ENCODE measurements around the gene GPR137B.

Gene GPR137B

DNA sequence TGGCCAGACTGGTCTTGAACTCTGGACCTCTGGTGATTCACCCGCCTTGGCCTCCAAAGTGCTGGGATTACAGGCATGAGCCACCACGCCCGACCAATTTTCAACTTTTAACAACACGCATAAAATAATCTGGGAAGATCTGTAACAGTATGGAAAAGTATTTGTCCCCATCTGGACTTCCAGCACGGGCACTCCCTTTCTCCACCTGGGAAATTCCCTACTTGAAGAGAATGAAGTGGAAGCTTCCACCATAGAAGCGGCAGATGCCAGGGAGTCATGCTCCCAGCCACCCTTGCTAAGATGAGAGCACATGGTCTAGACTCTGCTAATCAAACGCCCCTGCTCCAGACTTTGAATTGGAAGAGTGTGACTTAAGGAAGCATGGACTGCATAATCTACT lies 9.0 kb upstream of the GPR137B start:
- no peaks in the 10 kb centered on the region for H3K9me3 ChIP-seq (ENCODE audit: control insufficient read depth, insufficient read depth, low read depth, low read length)
- no peak overlapping the region for H3K27ac ChIP-seq (ENCODE audit: low read depth, low read length)
- H3K27me3 ChIP-seq (ENCODE audit: control insufficient read depth, insufficient read depth, low read length) = peaks cover 15% of the 10 kb centered on the region
- H3K4me1 ChIP-seq (ENCODE audit: control insufficient read depth, insufficient read depth, low read length) = peaks cover 12% of the 10 kb centered on the region
- H3K9ac ChIP-seq (ENCODE audit: low read length) = no peak overlapping the region
- H3K36me3 ChIP-seq (ENCODE audit: control insufficient read depth, insufficient read depth, low read length) = no peaks in the 10 kb centered on the region
- H3K4me3 ChIP-seq (ENCODE audit: low read depth, low read length) = no peak overlapping the region

DNA sequence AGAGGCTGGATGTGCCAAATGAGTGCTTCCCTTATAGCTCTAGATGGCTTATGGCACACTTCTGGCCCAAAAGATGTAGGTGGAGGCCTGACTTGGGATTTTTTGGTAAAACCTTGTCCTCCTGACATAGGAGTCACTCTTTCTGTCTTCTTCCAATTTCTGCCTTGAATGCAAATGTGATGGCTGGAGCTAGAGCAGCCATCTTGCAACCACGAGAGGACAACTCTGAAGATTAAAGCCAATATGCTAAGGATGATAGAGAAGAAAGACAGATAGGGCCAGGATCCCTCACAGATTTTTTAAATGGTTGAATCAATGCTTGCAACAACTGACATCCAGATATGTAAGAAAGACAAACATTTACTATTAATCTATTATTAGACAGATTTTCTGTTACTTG lies 8.5 kb upstream of the GPR137B start:
- no peak overlapping the region for H3K9ac ChIP-seq (ENCODE audit: low read length)
- H3K4me3 ChIP-seq (ENCODE audit: low read depth, low read length) = no peak overlapping the region
- no peak overlapping the region for H3K27ac ChIP-seq (ENCODE audit: low read depth, low read length)
- H3K36me3 ChIP-seq (ENCODE audit: control insufficient read depth, insufficient read depth, low read length) = no peaks in the 10 kb centered on the region
- H3K27me3 ChIP-seq (ENCODE audit: control insufficient read depth, insufficient read depth, low read length) = peaks cover 20% of the 10 kb centered on the region
- H3K9me3 ChIP-seq (ENCODE audit: control insufficient read depth, insufficient read depth, low read depth, low read length) = no peaks in the 10 kb centered on the region
- H3K4me1 ChIP-seq (ENCODE audit: control insufficient read depth, insufficient read depth, low read length) = peaks cover 10% of the 10 kb centered on the region

DNA sequence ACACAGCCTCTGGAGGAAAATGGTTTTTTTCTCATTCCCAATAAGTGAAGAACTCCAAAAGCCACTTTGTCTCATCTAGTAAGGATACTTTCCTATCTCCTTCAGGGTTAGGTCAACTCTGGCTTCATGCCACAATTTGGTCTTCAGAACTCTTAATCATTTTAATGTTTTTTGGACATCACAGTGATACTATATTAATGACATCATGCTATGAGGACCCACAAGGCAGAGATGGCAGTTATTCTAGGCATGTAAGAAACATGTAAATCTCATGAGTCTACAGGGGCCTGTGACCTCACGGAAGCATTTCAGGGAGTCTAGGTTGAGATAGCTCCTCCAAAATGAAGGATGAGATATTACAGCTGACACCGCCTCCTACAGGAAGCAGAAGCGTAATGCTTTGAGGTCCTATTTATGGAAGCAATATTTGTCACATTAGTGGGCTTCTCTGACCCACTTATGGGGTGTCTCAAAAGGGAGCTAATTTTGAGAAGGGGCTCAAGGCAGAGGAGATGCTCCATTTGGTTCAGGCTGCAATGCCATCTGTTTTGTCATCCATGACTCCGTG lies 5.0 kb upstream of the GPR137B start:
- Histone ChIP-seq H3K36me3 (ENCODE audit: control insufficient read depth, insufficient read depth, low read length) (no peaks in the 10 kb centered on the region), H3K9me3 (ENCODE audit: control insufficient read depth, insufficient read depth, low read depth, low read length) (no peaks in the 10 kb centered on the region), H3K4me3 (ENCODE audit: low read depth, low read length) (no peak overlapping the region), H3K9ac (ENCODE audit: low read length) (no peak overlapping the region), H3K27ac (ENCODE audit: low read depth, low read length) (no peak overlapping the region), H3K4me1 (ENCODE audit: control insufficient read depth, insufficient read depth, low read length) (peaks cover 7% of the 10 kb centered on the region; the same call in 1 of the 2 replicates), H3K27me3 (ENCODE audit: control insufficient read depth, insufficient read depth, low read length) (peaks cover 51% of the 10 kb centered on the region)

DNA sequence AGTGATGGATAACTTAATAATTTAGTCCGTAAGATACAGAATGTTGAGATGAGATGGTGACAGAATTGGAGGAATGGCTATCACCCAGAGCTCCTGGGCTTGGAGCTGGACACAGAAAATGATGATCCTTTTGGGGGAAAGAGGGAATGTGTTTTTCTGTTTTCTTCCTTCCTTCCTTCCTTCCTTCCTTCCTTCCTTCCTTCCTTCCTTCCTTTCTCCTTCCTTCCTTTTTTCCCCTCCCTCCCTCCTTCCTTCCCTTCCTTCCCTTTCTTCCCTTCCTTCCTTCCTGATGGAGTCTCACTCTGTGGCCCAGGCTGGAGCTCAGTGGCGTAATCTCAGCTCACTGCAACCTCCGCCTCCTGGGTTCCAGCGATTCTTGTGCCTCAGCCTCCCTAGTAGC lies 2.8 kb upstream of the GPR137B start:
- H3K27me3 ChIP-seq (ENCODE audit: control insufficient read depth, insufficient read depth, low read length) = peaks cover 72% of the 10 kb centered on the region

DNA sequence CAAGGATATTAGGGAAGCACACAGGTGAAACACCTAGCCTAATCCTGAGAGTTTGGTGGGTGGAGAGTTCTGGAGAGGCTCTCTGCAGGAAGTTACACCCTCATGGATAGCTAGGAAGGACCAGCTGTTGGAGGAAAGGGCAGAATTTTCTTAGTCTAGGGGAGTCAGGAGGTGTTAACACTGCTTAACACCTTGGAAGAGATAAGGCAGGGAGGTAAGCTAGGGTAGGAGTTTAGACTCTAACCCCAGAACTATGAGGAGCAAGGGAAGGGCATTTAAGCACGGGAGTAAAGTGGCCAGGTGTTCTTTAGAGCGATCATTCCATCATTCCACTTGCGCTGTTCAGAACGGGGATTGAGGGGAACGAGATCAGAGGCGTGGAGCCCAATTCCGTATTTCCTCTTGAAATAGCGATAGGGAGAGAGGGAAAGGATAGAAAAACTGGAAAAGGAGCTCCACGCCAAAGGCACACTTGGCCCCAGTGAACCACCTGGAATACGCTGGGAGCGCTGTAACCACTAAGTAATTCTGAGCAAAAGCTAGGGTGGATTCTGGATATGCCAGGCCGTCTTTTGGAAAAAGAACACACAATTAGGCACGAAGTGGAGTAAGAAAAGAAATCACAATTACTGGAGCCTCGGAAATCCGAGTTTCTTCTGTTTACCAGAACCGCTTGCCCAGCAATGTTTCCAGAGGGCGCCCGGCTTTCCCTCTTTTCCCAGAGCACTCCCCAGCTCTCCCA lies 1.5 kb upstream of the GPR137B start:
- no peaks in the 10 kb centered on the region for H3K9me3 ChIP-seq (ENCODE audit: control insufficient read depth, insufficient read depth, low read depth, low read length)
- peaks cover 20% of the 10 kb centered on the region for H3K4me1 ChIP-seq (ENCODE audit: control insufficient read depth, insufficient read depth, low read length)
- H3K36me3 ChIP-seq (ENCODE audit: control insufficient read depth, insufficient read depth, low read length) = no peaks in the 10 kb centered on the region
- H3K9ac ChIP-seq (ENCODE audit: low read length) = no peak overlapping the region
- H3K27me3 ChIP-seq (ENCODE audit: control insufficient read depth, insufficient read depth, low read length) = peaks cover 67% of the 10 kb centered on the region
- H3K27ac ChIP-seq (ENCODE audit: low read depth, low read length) = no peak overlapping the region
- peak overlapping the region; percentile 71 for H3K4me3 ChIP-seq (ENCODE audit: low read depth, low read length)

More for the DNA sequence above, 2.8 kb upstream of the GPR137B start:
- Histone ChIP-seq H3K9me3 (ENCODE audit: control insufficient read depth, insufficient read depth, low read depth, low read length) (no peaks in the 10 kb centered on the region), H3K4me3 (ENCODE audit: low read depth, low read length) (no peak overlapping the region), H3K27ac (ENCODE audit: low read depth, low read length) (no peak overlapping the region), H3K4me1 (ENCODE audit: control insufficient read depth, insufficient read depth, low read length) (peaks cover 15% of the 10 kb centered on the region), H3K36me3 (ENCODE audit: control insufficient read depth, insufficient read depth, low read length) (no peaks in the 10 kb centered on the region), H3K9ac (ENCODE audit: low read length) (no peak overlapping the region)

DNA sequence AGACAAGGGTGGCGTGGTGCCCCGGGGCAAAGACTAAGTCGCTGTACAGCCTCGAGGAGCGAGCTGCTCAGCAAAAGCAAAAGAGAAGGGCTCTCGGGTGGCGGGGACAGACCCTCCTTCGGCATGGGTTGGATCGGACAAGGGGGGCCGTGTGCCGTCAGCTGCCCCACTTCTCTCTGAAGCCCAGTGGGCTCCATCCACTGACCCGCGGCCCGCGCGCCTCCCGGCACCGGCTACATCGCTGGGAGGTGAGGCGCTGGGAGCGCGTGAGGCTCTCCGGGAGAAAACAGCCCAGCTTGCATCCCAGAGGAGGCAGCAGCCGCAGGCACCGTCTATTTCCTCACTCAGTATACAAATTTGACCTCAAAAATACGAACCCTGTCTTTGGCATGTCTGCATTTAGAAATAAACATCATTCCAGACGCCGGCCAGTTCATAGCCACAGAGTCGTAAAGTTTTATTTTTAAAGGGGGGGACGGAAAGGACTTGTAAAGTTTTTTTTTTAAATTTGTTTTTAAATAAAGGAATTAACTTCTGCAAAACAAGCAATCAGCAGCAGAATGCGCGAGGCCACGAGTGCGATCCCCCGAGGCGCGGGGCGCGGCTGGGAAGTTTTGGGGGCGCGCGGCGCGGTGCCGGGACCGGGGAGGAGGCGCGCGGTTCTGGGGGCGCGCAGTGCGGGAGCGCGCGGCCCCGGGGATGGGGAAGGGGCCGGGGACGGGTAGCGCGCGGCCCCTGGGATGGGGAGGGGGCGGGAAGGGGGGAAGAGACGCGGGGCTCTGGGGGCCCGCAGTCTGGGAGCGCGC lies 689 bp upstream of the GPR137B start:
- H3K36me3 ChIP-seq (ENCODE audit: control insufficient read depth, insufficient read depth, low read length) = no peaks in the 10 kb centered on the region
- no peaks in the 10 kb centered on the region for H3K9me3 ChIP-seq (ENCODE audit: control insufficient read depth, insufficient read depth, low read depth, low read length)
- peaks cover 20% of the 10 kb centered on the region for H3K4me1 ChIP-seq (ENCODE audit: control insufficient read depth, insufficient read depth, low read length)
- H3K27me3 ChIP-seq (ENCODE audit: control insufficient read depth, insufficient read depth, low read length) = peaks cover 67% of the 10 kb centered on the region
- peak overlapping the region; percentile 9 for H3K9ac ChIP-seq (ENCODE audit: low read length)
- peak overlapping the region; percentile 71 for H3K4me3 ChIP-seq (ENCODE audit: low read depth, low read length)
- H3K27ac ChIP-seq (ENCODE audit: low read depth, low read length) = no peak overlapping the region

DNA sequence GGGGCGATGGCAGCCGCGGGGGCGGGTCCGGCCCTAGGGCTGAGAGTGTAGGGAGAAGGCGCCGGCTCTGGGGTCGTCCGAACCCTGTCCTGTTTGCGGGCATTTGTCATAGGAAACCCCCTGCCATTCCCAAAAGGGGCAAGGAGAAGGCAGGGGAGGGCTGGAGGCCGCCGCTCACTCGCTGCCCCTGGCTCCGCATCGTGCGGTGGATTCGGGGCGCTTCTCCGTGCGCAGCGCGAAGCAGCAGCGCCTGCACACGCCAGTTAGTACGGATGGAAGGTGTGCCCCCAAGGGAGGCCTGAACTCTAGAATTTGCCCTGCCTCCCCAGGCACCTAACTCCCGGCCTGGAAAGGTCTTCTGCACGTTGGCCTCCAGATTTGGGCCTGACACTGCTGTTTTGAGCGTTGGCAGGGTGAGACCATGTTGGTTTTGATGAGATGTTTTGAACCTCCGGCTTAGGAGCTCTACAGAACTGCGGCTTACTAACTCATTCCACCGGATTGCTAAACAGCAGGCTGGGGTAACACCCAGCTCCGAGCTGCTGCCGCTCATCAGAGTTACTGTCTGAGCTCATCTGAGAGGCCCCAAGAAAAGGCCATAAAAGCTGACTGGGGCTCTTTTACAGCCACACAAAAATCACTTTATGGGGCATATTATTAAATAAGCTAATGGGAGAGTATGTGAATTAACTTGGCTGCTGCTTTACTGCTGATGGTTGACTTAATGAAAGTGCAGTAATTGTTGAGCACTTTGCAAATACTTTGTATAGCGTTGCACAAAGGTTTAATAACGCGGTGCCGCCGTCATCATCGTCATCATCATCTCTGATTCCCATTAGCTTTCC lies 987 bp downstream of the GPR137B start:
- Histone ChIP-seq H3K27me3 (ENCODE audit: control insufficient read depth, insufficient read depth, low read length) (peaks cover 59% of the 10 kb centered on the region), H3K4me3 (ENCODE audit: low read depth, low read length) (peak overlapping the region; percentile 78), H3K36me3 (ENCODE audit: control insufficient read depth, insufficient read depth, low read length) (no peaks in the 10 kb centered on the region), H3K4me1 (ENCODE audit: control insufficient read depth, insufficient read depth, low read length) (peaks cover 20% of the 10 kb centered on the region), H3K27ac (ENCODE audit: low read depth, low read length) (no peak overlapping the region), H3K9ac (ENCODE audit: low read length) (peak overlapping the region; percentile 37), H3K9me3 (ENCODE audit: control insufficient read depth, insufficient read depth, low read depth, low read length) (no peaks in the 10 kb centered on the region)

DNA sequence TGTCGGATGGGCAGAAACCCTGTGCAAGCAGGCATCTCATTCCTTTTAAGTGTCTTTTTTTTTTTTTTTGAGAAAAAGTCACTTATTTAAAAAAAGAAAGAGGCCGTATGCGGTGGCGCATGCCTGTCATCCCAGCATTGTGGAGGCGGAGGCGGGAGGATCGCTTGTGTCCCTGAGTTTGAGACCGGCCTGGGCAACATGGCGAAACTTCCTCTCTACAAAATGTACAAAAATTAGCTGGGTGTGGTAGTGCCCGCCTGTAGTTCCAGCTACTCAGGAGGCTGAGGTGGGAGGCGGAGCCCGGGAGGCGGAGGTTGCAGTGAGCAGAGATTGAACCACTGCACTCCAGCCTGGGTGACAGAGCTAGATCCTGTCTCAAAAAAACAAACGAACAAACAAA lies 1.7 kb downstream of the GPR137B start:
- Histone ChIP-seq H3K9ac (ENCODE audit: low read length) (no peak overlapping the region), H3K9me3 (ENCODE audit: control insufficient read depth, insufficient read depth, low read depth, low read length) (no peaks in the 10 kb centered on the region), H3K4me3 (ENCODE audit: low read depth, low read length) (peak overlapping the region; percentile 78), H3K36me3 (ENCODE audit: control insufficient read depth, insufficient read depth, low read length) (no peaks in the 10 kb centered on the region), H3K4me1 (ENCODE audit: control insufficient read depth, insufficient read depth, low read length) (peaks cover 20% of the 10 kb centered on the region), H3K27ac (ENCODE audit: low read depth, low read length) (no peak overlapping the region), H3K27me3 (ENCODE audit: control insufficient read depth, insufficient read depth, low read length) (peaks cover 52% of the 10 kb centered on the region)

DNA sequence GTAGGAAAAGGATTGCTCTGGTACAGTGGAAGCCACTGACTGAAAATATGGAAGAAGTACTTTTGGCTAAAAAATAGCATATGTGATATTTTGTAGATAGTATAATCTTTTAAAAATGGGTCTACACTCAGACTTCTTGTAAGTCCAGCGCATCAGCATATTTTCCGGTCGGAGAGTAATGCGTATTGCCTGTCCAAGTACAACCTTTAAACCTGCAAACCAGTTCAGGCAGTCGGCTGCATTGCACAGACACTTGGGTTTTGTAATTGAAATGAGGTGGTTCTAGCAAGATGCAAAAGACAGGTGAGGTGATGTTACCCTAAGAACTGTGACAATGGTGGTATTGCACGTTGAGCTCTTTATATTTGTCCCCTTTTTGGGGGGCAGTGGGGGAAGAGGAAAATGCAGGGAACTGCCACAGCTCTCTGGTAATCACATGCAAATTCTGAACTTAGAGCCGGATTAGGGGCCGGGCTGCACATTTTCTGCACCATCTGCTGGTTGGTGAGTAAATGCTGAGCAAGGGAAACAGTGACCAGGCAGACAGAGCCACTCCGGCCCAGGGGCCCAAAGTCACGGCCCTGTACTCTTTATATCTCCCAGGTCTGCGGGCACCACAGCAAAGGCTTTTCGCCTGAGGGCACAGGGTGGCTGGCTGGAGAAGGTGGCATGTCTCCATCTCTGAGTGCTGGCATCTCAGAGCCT lies 2.3 kb downstream of the GPR137B start:
- H3K9ac ChIP-seq (ENCODE audit: low read length) = no peak overlapping the region
- H3K9me3 ChIP-seq (ENCODE audit: control insufficient read depth, insufficient read depth, low read depth, low read length) = no peaks in the 10 kb centered on the region
- no peak overlapping the region for H3K4me3 ChIP-seq (ENCODE audit: low read depth, low read length)
- peaks cover 46% of the 10 kb centered on the region for H3K27me3 ChIP-seq (ENCODE audit: control insufficient read depth, insufficient read depth, low read length)
- no peaks in the 10 kb centered on the region for H3K36me3 ChIP-seq (ENCODE audit: control insufficient read depth, insufficient read depth, low read length)
- no peak overlapping the region for H3K27ac ChIP-seq (ENCODE audit: low read depth, low read length)
- H3K4me1 ChIP-seq (ENCODE audit: control insufficient read depth, insufficient read depth, low read length) = peaks cover 20% of the 10 kb centered on the region

DNA sequence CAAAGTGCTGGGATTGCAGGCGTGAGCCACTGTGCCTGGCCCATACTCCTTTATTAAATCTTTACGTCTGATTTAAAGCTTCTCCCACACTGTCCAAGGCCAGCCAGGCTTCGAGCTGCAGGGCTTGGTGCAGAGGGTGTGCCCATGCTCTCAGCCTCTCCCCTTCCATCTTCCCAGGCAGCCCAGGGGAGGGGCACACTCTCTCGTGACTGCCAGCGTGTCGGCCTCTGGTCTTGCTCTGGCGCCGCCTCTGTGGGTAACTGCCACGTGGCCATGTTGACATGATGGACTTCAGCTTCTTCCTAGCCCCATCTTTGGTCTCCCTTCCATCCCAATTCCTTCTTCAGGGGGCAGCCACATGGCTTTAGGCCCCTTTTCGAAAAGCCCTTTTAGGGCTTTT lies 4.7 kb downstream of the GPR137B start:
- H3K9ac ChIP-seq (ENCODE audit: low read length) = no peak overlapping the region
- no peak overlapping the region for H3K27ac ChIP-seq (ENCODE audit: low read depth, low read length)
- no peaks in the 10 kb centered on the region for H3K36me3 ChIP-seq (ENCODE audit: control insufficient read depth, insufficient read depth, low read length)
- H3K4me3 ChIP-seq (ENCODE audit: low read depth, low read length) = no peak overlapping the region
- peaks cover 23% of the 10 kb centered on the region for H3K27me3 ChIP-seq (ENCODE audit: control insufficient read depth, insufficient read depth, low read length)
- H3K9me3 ChIP-seq (ENCODE audit: control insufficient read depth, insufficient read depth, low read depth, low read length) = no peaks in the 10 kb centered on the region
- H3K4me1 ChIP-seq (ENCODE audit: control insufficient read depth, insufficient read depth, low read length) = peaks cover 13% of the 10 kb centered on the region
